GM10266 (cell line): ENCODE measurements around the gene KYAT1.

Experiments
- DNase-seq: peaks from one replicate; pipeline ENCODE4 v3.0.0; 2012; ENCODE audit errors: extremely low spot score
- CTCF ChIP-seq: IDR thresholded peaks from 2 replicates; pipeline ENCODE4 v1.5.1; 2012; ENCODE audit warnings: mild to moderate bottlenecking, low read depth; ENCODE audit not compliant: control insufficient read depth, insufficient read depth; ENCODE audit errors: missing control alignments

The KYAT1 gene

GRCh38 chr9:128913995-128914772 is 32.4 kb upstream of the KYAT1 start:
- no peak for TF ChIP-seq CTCF
- DNase-seq: no peak

GRCh38 chr9:128913048-128913900 is 31.5 kb upstream of the KYAT1 start:
- DNase-seq: no peak
- no peak for TF ChIP-seq CTCF

GRCh38 chr9:128912270-128912853 is 30.6 kb upstream of the KYAT1 start:
- DNase-seq: no peak
- no peak for TF ChIP-seq CTCF

GRCh38 chr9:128911529-128912035 is 29.8 kb upstream of the KYAT1 start:
- no peak for DNase-seq
- TF ChIP-seq CTCF: no peak

- DNase-seq: no peak
- no peak for TF ChIP-seq CTCF
These were observed 29.2 kb upstream of the KYAT1 start for GRCh38 chr9:128910906-128911305.

GRCh38 chr9:128909859-128910258 is 28.1 kb upstream of the KYAT1 start:
- no peak for TF ChIP-seq CTCF
- DNase-seq: no peak
